HL-60 (cell line): ENCODE measurements around the gene S100A8.

Source experiments
- GABPA ChIP-seq: IDR thresholded peaks from 2 replicates; pipeline ENCODE4 v1.6.1; 2012; ENCODE audit warnings: low read depth
- TF ChIP-seq, protein P1 (sequence below): IDR thresholded peaks from one replicate; pipeline ENCODE4 v1.5.1; 2011; ENCODE audit warnings: low read length, control low read depth, inconsistent platforms; ENCODE audit not compliant: insufficient read depth
- TF ChIP-seq, protein P2 (sequence below): IDR thresholded peaks from 2 replicates; pipeline ENCODE4 v1.6.1; 2012; ENCODE audit warnings: low read depth; ENCODE audit not compliant: insufficient replicate concordance

DNA sequence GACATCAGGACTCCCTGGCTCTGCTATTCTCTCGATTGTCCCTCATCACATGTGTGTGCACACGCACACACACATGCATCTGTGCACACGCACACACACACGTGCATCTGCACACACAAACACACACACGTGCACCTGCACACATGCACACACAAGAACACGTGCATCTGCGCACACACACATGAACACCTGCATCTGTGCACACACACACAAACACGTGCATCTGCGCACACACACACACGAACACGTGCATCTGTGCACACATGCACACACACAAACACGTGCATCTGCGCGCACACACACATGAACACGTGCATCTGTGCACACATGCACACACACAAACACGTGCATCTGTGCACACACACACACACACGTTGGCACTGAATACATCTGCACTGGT, 40.1 kb upstream of the S100A8 start:
- TF ChIP-seq, protein P1, sequence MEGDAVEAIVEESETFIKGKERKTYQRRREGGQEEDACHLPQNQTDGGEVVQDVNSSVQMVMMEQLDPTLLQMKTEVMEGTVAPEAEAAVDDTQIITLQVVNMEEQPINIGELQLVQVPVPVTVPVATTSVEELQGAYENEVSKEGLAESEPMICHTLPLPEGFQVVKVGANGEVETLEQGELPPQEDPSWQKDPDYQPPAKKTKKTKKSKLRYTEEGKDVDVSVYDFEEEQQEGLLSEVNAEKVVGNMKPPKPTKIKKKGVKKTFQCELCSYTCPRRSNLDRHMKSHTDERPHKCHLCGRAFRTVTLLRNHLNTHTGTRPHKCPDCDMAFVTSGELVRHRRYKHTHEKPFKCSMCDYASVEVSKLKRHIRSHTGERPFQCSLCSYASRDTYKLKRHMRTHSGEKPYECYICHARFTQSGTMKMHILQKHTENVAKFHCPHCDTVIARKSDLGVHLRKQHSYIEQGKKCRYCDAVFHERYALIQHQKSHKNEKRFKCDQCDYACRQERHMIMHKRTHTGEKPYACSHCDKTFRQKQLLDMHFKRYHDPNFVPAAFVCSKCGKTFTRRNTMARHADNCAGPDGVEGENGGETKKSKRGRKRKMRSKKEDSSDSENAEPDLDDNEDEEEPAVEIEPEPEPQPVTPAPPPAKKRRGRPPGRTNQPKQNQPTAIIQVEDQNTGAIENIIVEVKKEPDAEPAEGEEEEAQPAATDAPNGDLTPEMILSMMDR: no peak
- TF ChIP-seq, protein P2, sequence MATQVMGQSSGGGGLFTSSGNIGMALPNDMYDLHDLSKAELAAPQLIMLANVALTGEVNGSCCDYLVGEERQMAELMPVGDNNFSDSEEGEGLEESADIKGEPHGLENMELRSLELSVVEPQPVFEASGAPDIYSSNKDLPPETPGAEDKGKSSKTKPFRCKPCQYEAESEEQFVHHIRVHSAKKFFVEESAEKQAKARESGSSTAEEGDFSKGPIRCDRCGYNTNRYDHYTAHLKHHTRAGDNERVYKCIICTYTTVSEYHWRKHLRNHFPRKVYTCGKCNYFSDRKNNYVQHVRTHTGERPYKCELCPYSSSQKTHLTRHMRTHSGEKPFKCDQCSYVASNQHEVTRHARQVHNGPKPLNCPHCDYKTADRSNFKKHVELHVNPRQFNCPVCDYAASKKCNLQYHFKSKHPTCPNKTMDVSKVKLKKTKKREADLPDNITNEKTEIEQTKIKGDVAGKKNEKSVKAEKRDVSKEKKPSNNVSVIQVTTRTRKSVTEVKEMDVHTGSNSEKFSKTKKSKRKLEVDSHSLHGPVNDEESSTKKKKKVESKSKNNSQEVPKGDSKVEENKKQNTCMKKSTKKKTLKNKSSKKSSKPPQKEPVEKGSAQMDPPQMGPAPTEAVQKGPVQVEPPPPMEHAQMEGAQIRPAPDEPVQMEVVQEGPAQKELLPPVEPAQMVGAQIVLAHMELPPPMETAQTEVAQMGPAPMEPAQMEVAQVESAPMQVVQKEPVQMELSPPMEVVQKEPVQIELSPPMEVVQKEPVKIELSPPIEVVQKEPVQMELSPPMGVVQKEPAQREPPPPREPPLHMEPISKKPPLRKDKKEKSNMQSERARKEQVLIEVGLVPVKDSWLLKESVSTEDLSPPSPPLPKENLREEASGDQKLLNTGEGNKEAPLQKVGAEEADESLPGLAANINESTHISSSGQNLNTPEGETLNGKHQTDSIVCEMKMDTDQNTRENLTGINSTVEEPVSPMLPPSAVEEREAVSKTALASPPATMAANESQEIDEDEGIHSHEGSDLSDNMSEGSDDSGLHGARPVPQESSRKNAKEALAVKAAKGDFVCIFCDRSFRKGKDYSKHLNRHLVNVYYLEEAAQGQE: no peak
- TF ChIP-seq GABPA: no peak
